Hepatocyte (in vitro differentiated cells): Measurements from ENCODE around the gene IRAG1.

Source experiments
- CTCF ChIP-seq: fragments of 200-600 bp; sonication (generic); IDR thresholded peaks from 2 replicates; pipeline ENCODE4 v1.5.1; 2016; ENCODE audit warnings: antibody characterized with exemption, mild to moderate bottlenecking; ENCODE audit not compliant: poor library complexity
- EZH2 ChIP-seq: fragments of 200-600 bp; sonication (generic); IDR thresholded peaks from 2 replicates; pipeline ENCODE4 v1.6.1; 2016; ENCODE audit warnings: antibody characterized with exemption, mild to moderate bottlenecking, borderline replicate concordance

- no peak for TF ChIP-seq EZH2
- TF ChIP-seq CTCF: no peak
Observed at GRCh38 chr11:10673501-10674062, 20.0 kb downstream of the IRAG1 start.
